ENCODE results near the gene DPP4.

Gene DPP4

GRCh38 chr2:161999321-161999720, 74.7 kb downstream of the DPP4 start:
- no peak for TF ChIP-seq BACH2 (CRISPR knock-in tag; IDR thresholded peaks at IDR 0.05; ENCODE audit: borderline replicate concordance)
- no peak for TF ChIP-seq CSRNP3 (CRISPR knock-in tag; IDR thresholded peaks at IDR 0.05)
- TF ChIP-seq ZNF70 (CRISPR knock-in tag; IDR thresholded peaks at IDR 0.05): no peak
- no peak for TF ChIP-seq TSHZ2 (CRISPR knock-in tag; IDR thresholded peaks at IDR 0.05)
- TF ChIP-seq CREB5 (CRISPR knock-in tag; IDR thresholded peaks at IDR 0.05; ENCODE audit: low read depth): no peak
- no peak for TF ChIP-seq CSDC2 (CRISPR knock-in tag; IDR thresholded peaks at IDR 0.05)
- TF ChIP-seq TOX (CRISPR knock-in tag; IDR thresholded peaks at IDR 0.05; ENCODE audit: borderline replicate concordance): no peak
- TF ChIP-seq ESRRG (CRISPR knock-in tag; IDR thresholded peaks at IDR 0.05): no peak
- TF ChIP-seq ZNF8 (CRISPR knock-in tag; IDR thresholded peaks at IDR 0.05): no peak
- no peak for TF ChIP-seq ZFP30 (CRISPR knock-in tag; IDR thresholded peaks at IDR 0.05)
- TF ChIP-seq PPARA (CRISPR knock-in tag; IDR thresholded peaks at IDR 0.05; ENCODE audit: borderline replicate concordance): no peak
- no peak for TF ChIP-seq OSR1 (CRISPR knock-in tag; IDR thresholded peaks at IDR 0.05)
- no peak for TF ChIP-seq RARB (CRISPR knock-in tag; IDR thresholded peaks at IDR 0.05)
- TF ChIP-seq POU6F1 (CRISPR knock-in tag; IDR thresholded peaks at IDR 0.05; ENCODE audit: borderline replicate concordance, low read depth): no peak
- no peak for TF ChIP-seq ZNF565 (CRISPR knock-in tag; conservative IDR thresholded peaks at IDR 0.05; ENCODE audit: low read depth)
- no peak for TF ChIP-seq PATZ1 (CRISPR knock-in tag; IDR thresholded peaks at IDR 0.05; ENCODE audit: borderline replicate concordance)
- TF ChIP-seq ZFP3 (CRISPR knock-in tag; IDR thresholded peaks at IDR 0.05): no peak
- ATAC-seq: no peak

GRCh38 chr2:161998857-161999256, 75.2 kb downstream of the DPP4 start:
- no peak for ATAC-seq
- TF ChIP-seq ZC3H10 (CRISPR knock-in tag; IDR thresholded peaks at IDR 0.05) (no peak), ZFP30 (CRISPR knock-in tag; IDR thresholded peaks at IDR 0.05) (no peak), PATZ1 (CRISPR knock-in tag; IDR thresholded peaks at IDR 0.05; ENCODE audit: borderline replicate concordance) (no peak), ZFP3 (CRISPR knock-in tag; IDR thresholded peaks at IDR 0.05) (no peak), RARB (CRISPR knock-in tag; IDR thresholded peaks at IDR 0.05) (no peak), ISL1 (CRISPR knock-in tag; IDR thresholded peaks at IDR 0.05) (no peak), ARNTL (CRISPR knock-in tag; IDR thresholded peaks at IDR 0.05; ENCODE audit: borderline replicate concordance, low read depth) (no peak), TSHZ2 (CRISPR knock-in tag; IDR thresholded peaks at IDR 0.05) (no peak), ZNF565 (CRISPR knock-in tag; conservative IDR thresholded peaks at IDR 0.05; ENCODE audit: low read depth) (no peak)
